GM23338 (cell line): ENCODE measurements around the gene IER5. TPM values are rescaled to one million over a fixed set of nuclear protein-coding genes. Genes with fewer than 3 reads are reported as not detected.

Source experiments
- ATAC-seq: fragments of 200-7000 bp; cut with Tn5 transposase; 3 replicates; pipeline ENCODE4 v1.9.1; 2020
- DNase-seq: peaks from one replicate; pipeline ENCODE4 v3.0.0-alpha.2; 2015; ENCODE audit warnings: low spot score
- H2AFZ ChIP-seq: fragments of 200-600 bp; sonication (generic); 2 replicates; pipeline ENCODE4 v1.8.0; 2016; ENCODE audit warnings: antibody characterized with exemption, mild to moderate bottlenecking, moderate library complexity
- H3F3A ChIP-seq: fragments of 200-600 bp; sonication (generic); replicated peaks from 2 replicates; pipeline ENCODE4 v1.8.0; 2017; ENCODE audit warnings: antibody characterized with exemption, mixed run types, low read depth
- H3K27ac ChIP-seq: fragments of 200-600 bp; sonication (generic); 2 replicates; pipeline ENCODE4 v1.6.1; 2016; ENCODE audit warnings: low read depth
- H3K27me3 ChIP-seq: fragments of 200-600 bp; sonication (generic); 2 replicates; pipeline ENCODE4 v1.8.0; 2016; ENCODE audit warnings: mild to moderate bottlenecking, mixed run types, moderate library complexity; ENCODE audit not compliant: insufficient read depth
- H3K36me3 ChIP-seq: fragments of 200-600 bp; sonication (generic); 2 replicates; pipeline ENCODE4 v1.8.0; 2016; ENCODE audit warnings: mild to moderate bottlenecking; ENCODE audit not compliant: insufficient read depth
- H3K4me1 ChIP-seq: fragments of 200-600 bp; sonication (generic); 2 replicates; pipeline ENCODE4 v1.8.0; 2016; ENCODE audit warnings: mild to moderate bottlenecking, moderate library complexity; ENCODE audit not compliant: insufficient read depth
- H3K4me2 ChIP-seq: fragments of 200-600 bp; sonication (generic); 2 replicates; pipeline ENCODE4 v1.7.1; 2017; ENCODE audit warnings: mixed run types
- H3K4me3 ChIP-seq: fragments of 200-600 bp; sonication (generic); 2 replicates; pipeline ENCODE4 v1.6.1; 2016; ENCODE audit warnings: mixed run types
- H3K79me2 ChIP-seq: fragments of 200-600 bp; sonication (generic); replicated peaks from 2 replicates; pipeline ENCODE4 v1.8.0; 2017; ENCODE audit warnings: mild to moderate bottlenecking; ENCODE audit not compliant: insufficient read depth
- H3K9me2 ChIP-seq: fragments of 200-600 bp; sonication (generic); 2 replicates; pipeline ENCODE4 v1.8.0; 2017; ENCODE audit not compliant: insufficient read depth
- H4K20me1 ChIP-seq: fragments of 200-600 bp; sonication (generic); replicated peaks from 2 replicates; pipeline ENCODE4 v1.8.0; 2017; ENCODE audit warnings: mild to moderate bottlenecking; ENCODE audit not compliant: insufficient read depth
- H3K27ac Mint-ChIP-seq: 2 replicates; pipeline ENCODE4 v1.8.0; 2020; ENCODE audit warnings: inconsistent platforms, mild to moderate bottlenecking, moderate library complexity, mixed read lengths
- H3K27me3 Mint-ChIP-seq: 3 replicates; pipeline ENCODE4 v1.8.0; 2022; ENCODE audit warnings: low read depth, mild to moderate bottlenecking, moderate library complexity, mixed read lengths, inconsistent platforms; ENCODE audit not compliant: insufficient read depth, poor library complexity
- H3K36me3 Mint-ChIP-seq: 3 replicates; pipeline ENCODE4 v1.8.0; 2021; ENCODE audit warnings: low read depth, mild to moderate bottlenecking, inconsistent platforms, moderate library complexity, mixed read lengths
- H3K4me1 Mint-ChIP-seq: 3 replicates; pipeline ENCODE4 v1.8.0; 2020; ENCODE audit warnings: mild to moderate bottlenecking, inconsistent platforms, mixed read lengths
- H3K4me3 Mint-ChIP-seq: 3 replicates; pipeline ENCODE4 v1.8.0; 2021; ENCODE audit warnings: moderate library complexity, mild to moderate bottlenecking, inconsistent platforms, mixed read lengths
- H3K9me3 Mint-ChIP-seq: 3 replicates; pipeline ENCODE4 v1.8.0; 2020; ENCODE audit warnings: moderate library complexity, mild to moderate bottlenecking, inconsistent platforms, mixed read lengths
- CREB1 ChIP-seq: fragments of 250-450 bp; sonication (Bioruptor Pico); IDR thresholded peaks from 2 replicates; pipeline ENCODE4 v1.5.0; 2020; ENCODE audit warnings: low read depth, mild to moderate bottlenecking, moderate library complexity
- CTCF ChIP-seq, 2 experiments: fragments of 200-600 bp in 1 of 2; sonication (generic) in 1 of 2; conservative IDR thresholded peaks; 2 replicates each; pipeline versions ENCODE4 v1.5.1 to v1.6.1; 2016 to 2017; ENCODE audit warnings: antibody characterized with exemption in 2 of 2, low read depth in 2 of 2, mild to moderate bottlenecking in 2 of 2, moderate library complexity in 1 of 2
- EZH2 ChIP-seq: fragments of 200-600 bp; sonication (generic); IDR thresholded peaks from one replicate; pipeline ENCODE4 v1.8.0; 2017; ENCODE audit warnings: antibody characterized with exemption, mild to moderate bottlenecking, low read depth; ENCODE audit not compliant: unreplicated experiment
- JUNB ChIP-seq: IDR thresholded peaks from one replicate; pipeline ENCODE4 v1.6.1; 2016; ENCODE audit warnings: antibody characterized with exemption; ENCODE audit not compliant: unreplicated experiment
- NANOG ChIP-seq: IDR thresholded peaks from 2 replicates; pipeline ENCODE4 v1.6.1; 2016; ENCODE audit warnings: antibody characterized with exemption, borderline replicate concordance
- POLR2AphosphoS5 ChIP-seq: IDR thresholded peaks from 2 replicates; pipeline ENCODE4 v1.6.1; 2016; ENCODE audit warnings: antibody characterized with exemption, low read depth
- STAT1 ChIP-seq: IDR thresholded peaks from one replicate; pipeline ENCODE4 v1.6.1; 2016; ENCODE audit warnings: antibody characterized with exemption; ENCODE audit not compliant: unreplicated experiment
- ZNF114 ChIP-seq: fragments of 250-450 bp; sonication (Bioruptor Pico); IDR thresholded peaks from 2 replicates; pipeline ENCODE4 v1.5.0; 2020; ENCODE audit warnings: mild to moderate bottlenecking, moderate library complexity
- ZNF331 ChIP-seq: fragments of 250-450 bp; sonication (Bioruptor Pico); IDR thresholded peaks from 2 replicates; pipeline ENCODE4 v1.5.0; 2020; ENCODE audit warnings: low read depth, mild to moderate bottlenecking, moderate library complexity
- polyA plus RNA-seq: library from polyadenylated mRNA; unstranded; fragments of >200 nt; fragmentation: Nextera tagmentation; extraction: Ambion mirVana; gene quantifications from 2 replicates; pipeline ENCODE4 v1.2.1, GENCODE V29; 2016
- total RNA-seq: library from RNA; depleted of rRNA; stranded (reverse); fragments of >200 nt; shearing (Covaris generic); gene quantifications from 2 replicates; pipeline ENCODE4 v1.2.3, GENCODE V29; 2014
- TF ChIP-seq, protein P1 (sequence below): IDR thresholded peaks from one replicate; pipeline ENCODE4 v1.6.1; 2018; ENCODE audit warnings: antibody characterized with exemption; ENCODE audit not compliant: unreplicated experiment

The IER5 gene
- total and polyA plus RNA-seq, 2 experiments from 2014 or later: 3.8 to 9.5 TPM

GRCh38 chr1:181128592-181129497 is 40.3 kb downstream of the IER5 start:
- 0 out of 2 replicates have a peak overlapping the region, but pooled peaks have one; percentile 18 for H3K4me3 ChIP-seq
- no peaks in the 10 kb centered on the region for H3K27me3 ChIP-seq
- no peaks in the 10 kb centered on the region for H3K9me2 ChIP-seq
- H3K4me2 ChIP-seq: peak overlapping the region; percentile 55
- H3K79me2 ChIP-seq: no peaks in the 10 kb centered on the region
- Mint-ChIP-seq H3K4me1 (peaks cover 54% of the 10 kb centered on the region), H3K27ac (peak overlapping the region; percentile 54; the same call in 1 of the 2 replicates), H3K4me3 (peak overlapping the region; percentile 46; the same call in 2 of the 3 replicates), H3K27me3 (peaks cover 18% of the 10 kb centered on the region), H3K36me3 (no peaks in the 10 kb centered on the region), H3K9me3 (no peaks in the 10 kb centered on the region; the same call in 2 of the 3 replicates)
- ATAC-seq (peak; percentile 58), DNase-seq (peak; percentile 51)
- TF ChIP-seq ZNF114 (CRISPR knock-in tag): no peak
- no peak for TF ChIP-seq NANOG
- no peak for TF ChIP-seq EZH2
- no peak for TF ChIP-seq POLR2AphosphoS5
- no peak for TF ChIP-seq JUNB
- TF ChIP-seq, protein P1, sequence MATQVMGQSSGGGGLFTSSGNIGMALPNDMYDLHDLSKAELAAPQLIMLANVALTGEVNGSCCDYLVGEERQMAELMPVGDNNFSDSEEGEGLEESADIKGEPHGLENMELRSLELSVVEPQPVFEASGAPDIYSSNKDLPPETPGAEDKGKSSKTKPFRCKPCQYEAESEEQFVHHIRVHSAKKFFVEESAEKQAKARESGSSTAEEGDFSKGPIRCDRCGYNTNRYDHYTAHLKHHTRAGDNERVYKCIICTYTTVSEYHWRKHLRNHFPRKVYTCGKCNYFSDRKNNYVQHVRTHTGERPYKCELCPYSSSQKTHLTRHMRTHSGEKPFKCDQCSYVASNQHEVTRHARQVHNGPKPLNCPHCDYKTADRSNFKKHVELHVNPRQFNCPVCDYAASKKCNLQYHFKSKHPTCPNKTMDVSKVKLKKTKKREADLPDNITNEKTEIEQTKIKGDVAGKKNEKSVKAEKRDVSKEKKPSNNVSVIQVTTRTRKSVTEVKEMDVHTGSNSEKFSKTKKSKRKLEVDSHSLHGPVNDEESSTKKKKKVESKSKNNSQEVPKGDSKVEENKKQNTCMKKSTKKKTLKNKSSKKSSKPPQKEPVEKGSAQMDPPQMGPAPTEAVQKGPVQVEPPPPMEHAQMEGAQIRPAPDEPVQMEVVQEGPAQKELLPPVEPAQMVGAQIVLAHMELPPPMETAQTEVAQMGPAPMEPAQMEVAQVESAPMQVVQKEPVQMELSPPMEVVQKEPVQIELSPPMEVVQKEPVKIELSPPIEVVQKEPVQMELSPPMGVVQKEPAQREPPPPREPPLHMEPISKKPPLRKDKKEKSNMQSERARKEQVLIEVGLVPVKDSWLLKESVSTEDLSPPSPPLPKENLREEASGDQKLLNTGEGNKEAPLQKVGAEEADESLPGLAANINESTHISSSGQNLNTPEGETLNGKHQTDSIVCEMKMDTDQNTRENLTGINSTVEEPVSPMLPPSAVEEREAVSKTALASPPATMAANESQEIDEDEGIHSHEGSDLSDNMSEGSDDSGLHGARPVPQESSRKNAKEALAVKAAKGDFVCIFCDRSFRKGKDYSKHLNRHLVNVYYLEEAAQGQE: no peak
- TF ChIP-seq CTCF (conservative IDR thresholded peaks at IDR 0.05; ENCODE audit: low read depth in 2 of 2): no peak
- no peak for TF ChIP-seq ZNF331 (CRISPR knock-in tag)
- no peak for TF ChIP-seq STAT1
- no peak for TF ChIP-seq CREB1
- H3F3A ChIP-seq: 0 out of 2 replicates have a peak, but pooled peaks cover 5% of the 10 kb centered on the region
- H4K20me1 ChIP-seq: no peaks in the 10 kb centered on the region
- peak overlapping the region; percentile 95 for H2AFZ ChIP-seq
- no peaks in the 10 kb centered on the region for H3K36me3 ChIP-seq
- H3K4me1 ChIP-seq: peaks cover 29% of the 10 kb centered on the region
- no peak overlapping the region for H3K27ac ChIP-seq
